Myocyte (in vitro differentiated cells): Measurements from ENCODE around the gene ZNF160. TPM values are rescaled to one million over a fixed set of nuclear protein-coding genes. Genes with fewer than 3 reads are reported as not detected.

Source experiments
- DNase-seq: peaks from one replicate; pipeline ENCODE4 v3.0.0-alpha.2; 2012; ENCODE audit warnings: low read depth
- total RNA-seq: library from RNA; depleted of rRNA; stranded (reverse); fragments of >200 nt; gene quantifications from 2 replicates; pipeline ENCODE4 v1.2.3, GENCODE V29; 2014

Gene ZNF160
- total RNA-seq, 1 donor from 2014 or later: 22.1 TPM

GRCh38 chr19:53019684-53020083 is 83.5 kb downstream of the ZNF160 start:
- DNase-seq: no peak

Other genes starting within 250 kb of the ZNF160 start
- gene ZNF468, start 245.8 kb downstream of the ZNF160 start, total RNA-seq: 18.0 and 19.4 TPM in 2 replicates
- gene ZNF320, start 205.8 kb downstream of the ZNF160 start, total RNA-seq: 10.2 and 12.6 TPM in 2 replicates
- 0.40 and 0.73 TPM in 2 replicates for gene ZNF888, start 180.0 kb downstream of the ZNF160 start, total RNA-seq
- 4.7 and 6.2 TPM in 2 replicates for gene ZNF816, start 140.5 kb downstream of the ZNF160 start, total RNA-seq
- not detected in 2 replicates for gene ERVV-1, start 89.5 kb downstream of the ZNF160 start, total RNA-seq
- gene ERVV-2, start 58.7 kb downstream of the ZNF160 start, total RNA-seq: not detected in 2 replicates
- gene ZNF415, start 29.5 kb upstream of the ZNF160 start, total RNA-seq: 3.7 and 6.9 TPM in 2 replicates
- 2.5 and 5.4 TPM in 2 replicates for gene ZNF347, start 55.6 kb upstream of the ZNF160 start, total RNA-seq
- not detected in 2 replicates for gene ZNF665, start 89.9 kb upstream of the ZNF160 start, total RNA-seq
- 5.8 and 10.6 TPM in 2 replicates for gene ZNF677, start 151.5 kb upstream of the ZNF160 start, total RNA-seq
- not detected in 2 replicates for gene VN1R2, start 154.9 kb upstream of the ZNF160 start, total RNA-seq
- not detected in 2 replicates for gene VN1R4, start 164.3 kb upstream of the ZNF160 start, total RNA-seq
- 7.5 and 8.6 TPM in 2 replicates for gene ZNF845, start 230.3 kb upstream of the ZNF160 start, total RNA-seq